ENCODE measurements around the gene SORCS3. TPM values are rescaled to one million over a fixed set of nuclear protein-coding genes. Genes with fewer than 3 reads are reported as not detected.

Gene SORCS3
- total RNA-seq, 6 experiments from 2014 or later: not detected

- no peaks in the 10 kb centered on the region for H3K4me1 ChIP-seq
- WGBS (ENCODE audit: insufficient coverage, low coverage, low lambda C conversion rate, missing lambda C conversion rate): 57% methylated on average over 2 of the region's 2 CpGs
Measured at GRCh38 chr10:105017116-105017515, 376.0 kb downstream of the SORCS3 start.

GRCh38 chr10:105017691-105018090 is 376.6 kb downstream of the SORCS3 start:
- ATAC-seq (no peak), DNase-seq (no peak)
- H3K36me3 ChIP-seq: no peaks in the 10 kb centered on the region
- intact Hi-C loops (cut with DNase I): no loop called here
- no peak overlapping the region for H3K27ac ChIP-seq
- no peak for TF ChIP-seq CTCF (IDR thresholded peaks at IDR 0.05)
- no peak for TF ChIP-seq POLR2A (IDR thresholded peaks at IDR 0.05)
- peaks cover 0 to 2% of the 10 kb centered on the region in 2 donors for H3K27me3 ChIP-seq
- no peaks in the 10 kb centered on the region for H3K9me3 ChIP-seq
- H3K4me1 ChIP-seq: no peaks in the 10 kb centered on the region
- H3K4me3 ChIP-seq: no peak overlapping the region

More at GRCh38 chr10:105017116-105017515, 376.0 kb downstream of the SORCS3 start:
- TF ChIP-seq POLR2A (IDR thresholded peaks at IDR 0.05) (no peak), CTCF (IDR thresholded peaks at IDR 0.05) (no peak)
- H3K4me3 ChIP-seq: no peak overlapping the region
- peaks cover 0 to 2% of the 10 kb centered on the region in 2 donors for H3K27me3 ChIP-seq
- H3K9me3 ChIP-seq: no peaks in the 10 kb centered on the region
- no peak overlapping the region for H3K27ac ChIP-seq
- H3K36me3 ChIP-seq: no peaks in the 10 kb centered on the region
- intact Hi-C loops (cut with DNase I): no loop called here
- DNase-seq: no peak
- no peak for ATAC-seq

GRCh38 chr10:105023211-105024111 is 382.4 kb downstream of the SORCS3 start:
- no peak for ATAC-seq
- H3K4me3 ChIP-seq: no peak overlapping the region
- TF ChIP-seq POLR2A (IDR thresholded peaks at IDR 0.05) (no peak), CTCF (IDR thresholded peaks at IDR 0.05) (no peak)

GRCh38 chr10:105024184-105024583 is 383.1 kb downstream of the SORCS3 start:
- DNase-seq (no peak), ATAC-seq (no peak)
- intact Hi-C loops (cut with DNase I): no loop called here

More at GRCh38 chr10:105023211-105024111, 382.4 kb downstream of the SORCS3 start:
- intact Hi-C loops (cut with DNase I): no loop called here
- Histone ChIP-seq H3K4me1 (no peaks in the 10 kb centered on the region), H3K27ac (no peak overlapping the region), H3K9me3 (no peaks in the 10 kb centered on the region), H3K36me3 (no peaks in the 10 kb centered on the region), H3K27me3 (peaks cover 0 to 2% of the 10 kb centered on the region in 2 donors)
- WGBS (ENCODE audit: insufficient coverage, low coverage, low lambda C conversion rate, missing lambda C conversion rate): 24% methylated on average over 6 of the region's 6 CpGs
- no peak for DNase-seq

More at GRCh38 chr10:105024184-105024583, 383.1 kb downstream of the SORCS3 start:
- TF ChIP-seq POLR2A (IDR thresholded peaks at IDR 0.05): no peak
- no peak for TF ChIP-seq CTCF (IDR thresholded peaks at IDR 0.05)
- Histone ChIP-seq H3K36me3 (no peaks in the 10 kb centered on the region), H3K27me3 (peaks cover 0 to 2% of the 10 kb centered on the region in 2 donors), H3K9me3 (no peaks in the 10 kb centered on the region), H3K4me1 (no peaks in the 10 kb centered on the region), H3K27ac (no peak overlapping the region), H3K4me3 (no peak overlapping the region)

Data from right lobe of liver (tissue), 6 donors.